ENCODE measurements around the gene SLC22A5. TPM values are rescaled to one million over a fixed set of nuclear protein-coding genes. Genes with fewer than 3 reads are reported as not detected.

The SLC22A5 gene
- total and polyA plus RNA-seq, 2 of the 8 experiments (the other 6 are each of a cell fraction or from before 2014, with no cell fraction given) = 4.0 to 9.0 TPM

- TF ChIP-seq MAFK (IDR thresholded peaks at IDR 0.05; ENCODE audit: low read depth, low read length) = no peak
- no peak for TF ChIP-seq HDAC6 (IDR thresholded peaks at IDR 0.05; ENCODE audit: low read depth, low read length)
- TF ChIP-seq SRF (IDR thresholded peaks at IDR 0.05; ENCODE audit: low read depth, low read length) = no peak
- TF ChIP-seq CTBP2 (IDR thresholded peaks at IDR 0.05; ENCODE audit: borderline replicate concordance, insufficient read depth, insufficient read length, low read length) = no peak
Measured at GRCh38 chr5:132424167-132424880, 54.8 kb downstream of the SLC22A5 start (continued).

Data from H1 (cell line).